HG02852 (cell line): ENCODE measurements around the gene RFX1.

Experiments used
- ATAC-seq: cut with Tn5 transposase; IDR thresholded peaks from one replicate; pipeline ENCODE4 v1.9.1; 2021; ENCODE audit warnings: mild to moderate bottlenecking, moderate library complexity; ENCODE audit not compliant: unreplicated experiment

Gene RFX1

GRCh38 chr19:13914777-13915176 lies 91.3 kb downstream of the RFX1 start:
- ATAC-seq, result no peak

- no peak for ATAC-seq
Measured at GRCh38 chr19:13913352-13913751, 92.8 kb downstream of the RFX1 start.
